HUDEP-2 (cell line): Measurements from ENCODE around the gene SLC13A5.

Experiments used
- DNase-seq, 76 experiments: peaks; one replicate each; lab custom pipeline; 2025; ENCODE audit not compliant: unreplicated experiment in 76 of 76; lab: John Stamatoyannopoulos, UW

The SLC13A5 gene

GRCh38 chr17:6684881-6685767 is 28.0 kb downstream of the SLC13A5 start:
- DNase-seq, result no peak

- DNase-seq, result no peak
Observed at GRCh38 chr17:6684460-6684783, 28.7 kb downstream of the SLC13A5 start.

DNA sequence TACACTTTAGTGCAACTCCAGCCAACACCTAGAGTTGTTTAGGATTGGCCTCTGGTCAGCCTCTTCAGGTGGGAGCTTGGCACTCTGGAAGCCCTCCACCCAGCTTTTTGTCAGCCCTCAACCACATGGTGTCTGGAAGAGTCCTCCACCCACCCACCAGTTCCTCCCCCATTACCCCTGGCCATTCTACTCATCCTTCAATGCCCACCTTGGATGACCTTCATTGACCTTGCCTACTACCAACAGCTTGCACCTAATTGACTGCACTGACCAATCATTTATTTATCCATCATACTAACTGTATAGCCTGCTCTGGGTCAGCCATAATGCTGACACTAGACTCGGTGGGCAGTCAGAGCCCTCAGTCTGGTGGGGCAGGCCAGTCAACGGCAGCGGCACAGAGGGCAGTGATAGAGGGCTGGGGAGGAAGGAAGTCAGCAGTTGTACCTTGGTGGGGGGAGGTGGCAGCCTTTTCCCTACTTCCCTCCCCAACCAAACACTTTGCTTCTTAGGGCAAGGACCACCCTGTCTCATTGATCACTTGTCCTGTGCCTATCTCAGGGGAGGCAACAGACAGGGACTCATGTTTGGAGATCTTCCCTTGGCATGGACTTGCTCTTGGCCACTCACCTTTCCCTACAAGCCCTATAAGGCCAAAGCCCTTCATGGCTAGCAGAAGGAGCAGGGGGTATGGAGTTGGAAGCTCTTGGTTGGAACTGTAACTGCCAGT is 29.3 kb downstream of the SLC13A5 start:
- no peak for DNase-seq

GRCh38 chr17:6683081-6683684 is 30.0 kb downstream of the SLC13A5 start:
- no peak for DNase-seq

DNA sequence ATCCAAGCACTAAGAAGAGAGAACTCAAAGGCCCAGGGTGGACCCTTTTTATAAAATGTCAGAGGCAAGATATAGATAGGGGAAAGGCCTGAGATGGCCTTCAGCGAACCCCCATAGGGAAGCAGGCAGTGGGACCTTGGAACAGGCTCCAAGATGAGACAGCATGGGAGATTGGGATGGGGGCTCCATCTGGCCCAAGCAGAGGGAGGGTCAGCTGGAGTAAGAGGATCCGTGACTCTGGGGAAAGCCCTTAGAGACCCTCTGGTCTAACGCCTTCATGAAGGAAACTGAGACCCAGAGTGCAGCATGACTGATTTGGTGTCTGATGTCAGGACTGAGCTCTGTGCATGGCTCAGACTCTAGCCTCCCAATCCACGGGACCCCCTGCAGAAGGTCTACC is 30.8 kb downstream of the SLC13A5 start:
- DNase-seq, result no peak

DNA sequence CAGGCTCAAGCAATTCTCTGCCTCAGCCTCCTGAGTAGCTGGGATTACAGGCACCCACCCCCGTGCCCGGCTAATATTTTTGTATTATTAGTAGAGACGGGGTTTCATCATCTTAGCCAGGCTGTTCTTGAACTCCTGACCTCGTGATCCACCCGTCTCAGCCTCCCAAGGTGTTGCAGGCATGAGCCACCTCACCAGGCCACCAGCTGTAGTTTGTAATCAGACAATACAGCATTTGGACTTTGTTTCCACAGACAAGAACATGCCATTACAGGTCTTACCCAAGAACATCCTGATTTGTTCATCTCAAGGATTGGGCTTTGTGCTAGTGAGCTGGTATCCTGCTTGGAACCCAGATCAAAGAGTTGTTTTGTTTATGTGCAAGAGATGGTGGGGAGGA is 31.5 kb downstream of the SLC13A5 start:
- no peak for DNase-seq

DNA sequence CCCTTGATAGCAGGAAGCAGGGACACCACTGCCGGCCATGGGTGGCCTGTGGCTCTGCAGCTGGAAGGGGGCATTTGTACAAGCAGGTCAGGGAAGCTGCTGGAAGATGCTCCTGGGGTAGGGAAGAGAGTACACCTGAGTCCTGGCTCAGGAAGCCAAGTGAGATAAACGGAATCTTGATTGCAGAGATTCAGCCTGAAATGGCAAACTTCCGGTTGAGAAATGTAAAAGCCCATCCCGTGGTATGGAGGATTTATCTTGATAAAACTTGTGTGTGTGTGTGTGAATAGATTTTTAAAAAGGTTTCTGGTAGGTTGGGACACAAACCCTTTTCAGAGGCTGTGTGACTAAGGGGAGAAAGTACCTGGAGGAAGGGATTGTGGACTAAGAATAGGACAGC is 32.0 kb downstream of the SLC13A5 start:
- DNase-seq, result no peak

DNA sequence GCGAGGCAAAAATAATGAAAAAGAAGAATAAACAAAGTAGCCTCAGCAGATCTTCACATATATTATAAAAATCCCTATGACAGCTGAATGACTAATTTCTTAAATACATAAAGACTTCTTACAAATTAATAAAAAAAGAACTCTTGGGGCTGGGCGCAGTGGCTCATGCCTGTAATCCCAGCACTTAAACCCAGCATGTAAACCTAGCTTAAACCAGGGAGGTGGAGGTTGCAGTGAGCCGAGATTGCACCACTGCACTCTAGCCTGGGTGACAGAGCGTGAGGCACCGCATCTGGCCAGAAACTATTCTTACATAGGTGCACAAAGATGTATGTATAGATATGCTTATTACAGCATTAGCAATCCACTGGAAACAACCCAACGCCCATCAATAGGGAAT is 33.9 kb downstream of the SLC13A5 start:
- DNase-seq, result no peak

GRCh38 chr17:6677946-6678345 is 35.2 kb downstream of the SLC13A5 start:
- DNase-seq, result no peak

DNA sequence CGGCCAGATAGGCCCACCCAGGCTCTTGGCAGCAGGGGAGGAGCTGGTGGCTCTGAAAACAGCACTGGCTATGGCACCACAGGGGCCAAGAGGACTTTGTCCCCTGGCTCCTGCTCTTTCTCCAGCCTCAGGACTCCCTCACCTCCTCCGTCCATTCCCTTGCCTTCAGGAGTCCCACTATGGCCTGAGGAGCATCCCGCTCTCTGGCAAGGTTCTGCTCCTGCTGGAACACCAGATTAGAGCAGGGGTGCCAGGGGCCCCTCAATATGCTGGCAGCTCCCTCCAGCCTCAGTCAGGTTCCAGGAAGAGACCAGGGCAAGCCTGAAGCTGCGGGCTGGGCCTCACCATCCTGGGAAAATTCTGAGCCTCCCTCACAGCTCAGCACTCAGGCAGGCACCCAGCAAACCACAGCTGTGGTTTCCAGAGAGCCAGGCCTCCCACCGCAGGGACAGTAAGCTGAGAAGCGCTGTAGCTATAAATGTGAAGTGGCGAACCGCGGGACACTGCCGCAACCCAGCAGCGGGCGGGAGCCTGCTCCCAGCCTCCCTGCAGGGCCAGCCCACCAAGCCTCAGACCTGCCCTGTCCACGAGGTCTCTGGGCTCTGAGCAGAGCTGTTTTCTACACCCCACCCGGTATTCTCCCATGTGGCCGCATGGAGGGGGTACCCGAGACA is 35.9 kb downstream of the SLC13A5 start:
- no peak for DNase-seq

DNA sequence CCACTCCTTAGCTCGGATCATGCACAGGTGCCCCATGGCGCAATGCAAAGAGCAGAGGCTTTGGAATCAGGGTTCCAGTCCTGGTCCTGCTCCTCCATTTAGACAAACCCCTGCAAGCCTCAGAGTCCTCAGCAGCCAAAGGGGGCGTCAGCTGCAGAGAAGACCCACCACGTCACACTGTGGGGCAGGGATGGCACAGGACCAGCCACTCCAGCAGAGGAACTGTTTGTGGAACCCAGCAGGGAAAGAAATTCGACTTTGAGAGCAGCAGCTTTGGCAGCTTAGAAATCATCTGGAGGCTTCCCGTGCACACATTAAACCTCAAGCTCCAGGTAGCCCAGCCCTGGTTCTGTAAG is 36.4 kb downstream of the SLC13A5 start:
- DNase-seq, result no peak

DNA sequence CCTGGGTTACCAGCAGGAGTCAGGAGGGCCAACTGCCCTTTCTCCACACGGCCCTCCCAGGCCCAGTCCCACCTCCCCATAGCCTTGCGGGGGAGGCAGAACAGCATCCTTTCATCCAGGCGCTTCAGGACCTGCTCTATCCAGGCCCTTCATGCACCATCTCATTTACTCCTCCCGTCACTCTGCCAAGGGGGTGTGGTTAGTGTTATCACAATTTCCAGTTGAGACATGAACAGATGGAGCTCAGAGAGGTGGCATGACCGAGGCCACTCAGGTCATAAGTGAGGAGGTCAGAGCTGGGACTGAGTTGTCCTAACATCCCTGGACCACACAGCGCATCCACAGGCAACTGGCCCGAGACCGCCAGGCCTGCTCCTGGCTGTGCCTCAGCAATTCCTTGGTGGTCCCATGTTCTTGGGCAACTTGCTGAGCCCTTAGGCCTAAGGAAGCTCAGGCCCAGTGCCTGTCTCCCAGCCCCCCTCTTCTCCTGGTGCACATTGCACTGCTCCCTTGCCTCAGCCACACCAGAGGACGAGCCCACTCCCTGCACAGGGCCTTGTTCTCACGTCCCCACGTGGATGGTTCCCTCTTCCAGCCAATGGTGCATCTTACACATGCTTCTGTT is 37.9 kb downstream of the SLC13A5 start:
- peak in 69 of 76 experiments; percentile 4 to 82 (median 56) for DNase-seq

DNA sequence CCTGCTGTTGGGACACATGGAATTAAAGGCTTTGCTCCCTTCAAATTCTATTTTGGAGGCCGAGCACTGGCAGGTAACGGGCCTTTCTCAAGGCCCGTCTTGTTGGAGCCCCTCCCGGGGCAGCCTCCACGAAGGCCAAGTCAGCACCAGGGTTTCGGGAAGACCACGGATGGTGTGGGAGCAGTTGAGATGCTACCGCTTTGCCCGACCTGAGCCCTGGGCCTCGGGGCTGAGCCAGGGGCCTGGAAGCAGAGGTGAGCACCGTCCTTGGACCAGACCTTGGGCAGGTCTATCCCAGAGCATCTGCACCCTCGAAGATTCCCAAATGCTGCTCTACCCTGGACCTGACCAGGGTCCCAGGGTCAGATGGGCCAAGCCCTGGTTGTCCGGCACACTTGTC is 38.6 kb downstream of the SLC13A5 start:
- no peak for DNase-seq

GRCh38 chr17:6671431-6671830 is 41.7 kb downstream of the SLC13A5 start:
- DNase-seq, result no peak

- DNase-seq, result no peak
Observed at GRCh38 chr17:6670999-6671398, 42.2 kb downstream of the SLC13A5 start.

DNA sequence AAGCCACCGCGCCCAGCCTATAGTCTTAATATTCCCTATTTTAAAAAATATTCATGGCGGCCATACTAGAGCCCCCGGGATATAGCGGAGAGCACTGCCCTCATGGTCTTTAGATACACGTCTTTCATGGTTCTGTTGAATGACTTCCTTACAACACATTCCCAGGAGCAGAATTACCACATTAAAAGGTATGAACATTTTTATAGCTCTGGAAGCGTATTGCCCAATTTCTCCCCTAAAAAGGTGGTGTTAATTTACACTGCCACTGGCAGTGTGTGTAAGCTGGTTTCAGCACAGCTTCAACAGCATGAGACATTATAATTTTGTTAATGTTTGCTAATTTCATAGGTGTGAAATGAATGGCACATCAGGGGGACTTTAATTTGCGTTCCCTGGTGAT is 42.6 kb downstream of the SLC13A5 start:
- DNase-seq, result no peak

- no peak for DNase-seq
Observed at GRCh38 chr17:6669479-6670212, 43.5 kb downstream of the SLC13A5 start.

- DNase-seq, result no peak
Observed at GRCh38 chr17:6668727-6669425, 44.3 kb downstream of the SLC13A5 start.

GRCh38 chr17:6668219-6668618 is 45.0 kb downstream of the SLC13A5 start:
- DNase-seq, result no peak

- DNase-seq, result no peak
Observed at GRCh38 chr17:6667516-6667915, 45.7 kb downstream of the SLC13A5 start.
